MM.1S (cell line): ENCODE measurements around the gene IL3.

Experiments
- DNase-seq: peaks from one replicate; pipeline ENCODE4 v3.0.0-alpha.2; 2015
- H2AFZ ChIP-seq: fragments of 300-600 bp; sonication (generic); 2 replicates; pipeline ENCODE4 v1.6.0; 2016; ENCODE audit warnings: antibody characterized with exemption, low read length
- H3F3A ChIP-seq: fragments of 300-600 bp; sonication (generic); 2 replicates; pipeline ENCODE4 v1.6.1; 2016; ENCODE audit warnings: mild to moderate bottlenecking, antibody characterized with exemption, low read length, moderate library complexity, mixed read lengths; ENCODE audit not compliant: insufficient read depth
- H3K27ac ChIP-seq: fragments of 300-600 bp; sonication (generic); 2 replicates; pipeline ENCODE4 v1.5.1; 2016; ENCODE audit warnings: mild to moderate bottlenecking, low read length
- H3K27me3 ChIP-seq: fragments of 300-600 bp; sonication (generic); replicated peaks from 2 replicates; pipeline ENCODE4 v1.6.0; 2016; ENCODE audit warnings: low read length; ENCODE audit not compliant: insufficient read depth
- H3K36me3 ChIP-seq: fragments of 300-600 bp; sonication (generic); replicated peaks from 2 replicates; pipeline ENCODE4 v1.6.1; 2016; ENCODE audit warnings: mild to moderate bottlenecking, low read length, mixed read lengths; ENCODE audit not compliant: insufficient read depth
- H3K4me1 ChIP-seq: fragments of 300-600 bp; sonication (generic); 2 replicates; pipeline ENCODE4 v1.6.1; 2016; ENCODE audit warnings: low read length, mixed read lengths
- H3K4me2 ChIP-seq: fragments of 300-600 bp; sonication (generic); 2 replicates; pipeline ENCODE4 v1.6.0; 2016; ENCODE audit warnings: low read depth, low read length
- H3K4me3 ChIP-seq: fragments of 300-600 bp; sonication (generic); 2 replicates; pipeline ENCODE4 v1.5.1; 2016; ENCODE audit warnings: low read length, mixed read lengths
- H3K79me2 ChIP-seq: fragments of 300-600 bp; sonication (generic); 2 replicates; pipeline ENCODE4 v1.6.1; 2016; ENCODE audit warnings: mixed run types, low read length, mixed read lengths
- H3K9ac ChIP-seq: fragments of 300-600 bp; sonication (generic); 2 replicates; pipeline ENCODE4 v1.6.1; 2016; ENCODE audit warnings: low read length, mixed read lengths
- H3K9me2 ChIP-seq: fragments of 300-600 bp; sonication (generic); replicated peaks from 2 replicates; pipeline ENCODE4 v1.6.1; 2016; ENCODE audit warnings: mild to moderate bottlenecking, low read length, mixed read lengths; ENCODE audit not compliant: insufficient read depth
- H3K9me3 ChIP-seq: fragments of 300-600 bp; sonication (generic); replicated peaks from 2 replicates; pipeline ENCODE4 v1.6.1; 2016; ENCODE audit warnings: mild to moderate bottlenecking, low read length, mixed read lengths; ENCODE audit not compliant: insufficient read depth
- H4K20me1 ChIP-seq: fragments of 300-600 bp; sonication (generic); 2 replicates; pipeline ENCODE4 v1.6.1; 2016; ENCODE audit warnings: mild to moderate bottlenecking, low read length, moderate library complexity, mixed read lengths; ENCODE audit not compliant: insufficient read depth
- CTCF ChIP-seq: fragments of 300-600 bp; sonication (generic); IDR thresholded peaks from 2 replicates; pipeline ENCODE4 v1.5.1; 2016; ENCODE audit warnings: antibody characterized with exemption, low read length, mixed read lengths
- EZH2 ChIP-seq: fragments of 300-600 bp; sonication (generic); optimal IDR thresholded peaks from 2 replicates; pipeline ENCODE3; 2017; ENCODE audit warnings: low read depth, mild to moderate bottlenecking, antibody characterized with exemption, low read length, mixed read lengths
- EZH2phosphoT487 ChIP-seq: fragments of 300-600 bp; sonication (generic); IDR thresholded peaks from 2 replicates; pipeline ENCODE4 v1.6.1; 2018; ENCODE audit warnings: antibody characterized with exemption, low read length

Gene IL3

GRCh38 chr5:132024117-132024435 is 36.4 kb upstream of the IL3 start:
- no peak for DNase-seq
- Histone ChIP-seq H3K4me3 (no peak overlapping the region), H3K79me2 (no peaks in the 10 kb centered on the region), H3K9me2 (no peaks in the 10 kb centered on the region), H3K4me1 (peaks cover 21% of the 10 kb centered on the region), H3K9me3 (no peaks in the 10 kb centered on the region), H2AFZ (no peak overlapping the region), H3F3A (peaks cover 23% of the 10 kb centered on the region), H3K4me2 (no peak overlapping the region), H3K36me3 (no peaks in the 10 kb centered on the region), H3K27ac (no peak overlapping the region), H3K27me3 (peaks cover 42% of the 10 kb centered on the region), H4K20me1 (peaks cover 4% of the 10 kb centered on the region; the same call in 1 of the 2 replicates), H3K9ac (no peak overlapping the region)
- TF ChIP-seq CTCF (no peak), EZH2 (no peak), EZH2phosphoT487 (no peak)

- no peak overlapping the region for H3K27ac ChIP-seq
- H3K9me3 ChIP-seq: no peaks in the 10 kb centered on the region
- no peak overlapping the region for H3K9ac ChIP-seq
- H3K79me2 ChIP-seq: no peaks in the 10 kb centered on the region
- peaks cover 12% of the 10 kb centered on the region for H3K4me1 ChIP-seq
- peaks cover 42% of the 10 kb centered on the region for H3K27me3 ChIP-seq
- TF ChIP-seq EZH2 (no peak), CTCF (no peak), EZH2phosphoT487 (no peak)
- no peak overlapping the region for H2AFZ ChIP-seq
- H3K4me2 ChIP-seq: no peak overlapping the region
- DNase-seq: no peak
- H3K4me3 ChIP-seq: no peak overlapping the region
- no peaks in the 10 kb centered on the region for H4K20me1 ChIP-seq
- no peaks in the 10 kb centered on the region for H3K9me2 ChIP-seq
- H3F3A ChIP-seq: peaks cover 15% of the 10 kb centered on the region
- H3K36me3 ChIP-seq: no peaks in the 10 kb centered on the region
Measured at GRCh38 chr5:132024789-132025402, 35.6 kb upstream of the IL3 start.

- Histone ChIP-seq H3K27ac (no peak overlapping the region), H2AFZ (no peak overlapping the region), H3K4me1 (peaks cover 7% of the 10 kb centered on the region), H3K4me2 (no peak overlapping the region), H3K36me3 (no peaks in the 10 kb centered on the region), H3K79me2 (no peaks in the 10 kb centered on the region), H3K9me2 (no peaks in the 10 kb centered on the region), H3K9me3 (no peaks in the 10 kb centered on the region), H3K4me3 (no peak overlapping the region), H3K9ac (no peak overlapping the region), H3F3A (peaks cover 10% of the 10 kb centered on the region), H4K20me1 (no peaks in the 10 kb centered on the region), H3K27me3 (peaks cover 42% of the 10 kb centered on the region)
- TF ChIP-seq EZH2phosphoT487: no peak
- TF ChIP-seq EZH2: no peak
- no peak for TF ChIP-seq CTCF
- no peak for DNase-seq
Measured at GRCh38 chr5:132025403-132025971, 35.0 kb upstream of the IL3 start.
